ENCODE data around the gene CDKL4.
"Not testable (repeated sequence)": the region's sequence is repeated elsewhere in the genome, so short reads cannot be mapped to it uniquely, and the experiment has no call there.

Gene CDKL4

DNA sequence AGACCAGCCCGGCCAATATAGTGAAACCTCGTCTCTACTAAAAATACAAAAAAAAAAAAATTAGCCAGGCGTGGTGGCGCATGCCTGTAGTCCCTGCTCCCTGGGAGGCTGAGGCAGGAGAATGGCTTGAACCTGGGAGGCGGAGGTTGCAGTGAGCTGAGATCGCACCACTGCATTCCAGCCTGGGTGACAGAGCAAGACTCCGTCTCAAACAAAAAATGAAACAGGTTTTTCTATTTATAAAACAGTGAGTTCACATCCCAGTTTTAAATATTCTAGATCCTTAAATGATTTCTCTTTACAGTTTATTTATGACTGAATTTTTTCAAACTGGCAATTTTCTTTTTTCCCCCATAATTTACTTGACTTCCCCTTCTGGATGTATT is 102.8 kb downstream of the CDKL4 start:
- DNase-seq, result not testable (repeated sequence)

- no peak for DNase-seq
Observed at GRCh38 chr2:39140322-39140847, 103.4 kb downstream of the CDKL4 start.

- no peak for DNase-seq
Observed at GRCh38 chr2:39139511-39140237, 104.1 kb downstream of the CDKL4 start.

- no peak for DNase-seq
Observed at GRCh38 chr2:39138837-39139211, 104.9 kb downstream of the CDKL4 start.

- not testable (repeated sequence) for DNase-seq
Observed at GRCh38 chr2:39138187-39138836, 105.5 kb downstream of the CDKL4 start.

GRCh38 chr2:39136799-39137198 is 107.0 kb downstream of the CDKL4 start:
- no peak for DNase-seq

DNA sequence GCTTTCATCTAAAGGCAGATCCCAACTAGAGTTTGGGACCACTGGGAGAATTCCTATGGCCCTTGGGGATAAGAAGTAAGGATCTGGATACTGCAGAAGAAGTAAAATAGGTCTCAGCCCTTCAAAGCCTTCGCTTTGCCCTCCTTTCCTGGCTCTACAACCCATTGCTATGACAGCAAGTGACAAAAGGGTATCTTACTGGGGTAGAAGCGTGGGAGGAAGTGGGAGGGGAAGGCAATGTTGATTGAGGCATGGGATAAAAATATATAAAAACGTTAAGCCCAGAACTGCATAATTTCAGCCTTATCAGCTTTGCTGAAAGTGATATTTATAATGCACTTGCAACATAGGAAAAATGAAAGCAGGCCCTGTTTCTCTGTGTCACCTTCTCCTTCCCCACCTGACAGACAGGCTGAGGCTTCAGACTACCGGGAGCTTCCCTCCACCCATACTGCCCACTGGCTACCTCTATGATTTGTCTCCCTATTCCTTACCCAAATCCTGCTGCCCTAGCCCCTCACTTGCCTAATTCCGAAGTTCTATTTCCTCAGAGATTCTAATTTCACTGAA is 108.0 kb downstream of the CDKL4 start:
- no peak for DNase-seq

DNA sequence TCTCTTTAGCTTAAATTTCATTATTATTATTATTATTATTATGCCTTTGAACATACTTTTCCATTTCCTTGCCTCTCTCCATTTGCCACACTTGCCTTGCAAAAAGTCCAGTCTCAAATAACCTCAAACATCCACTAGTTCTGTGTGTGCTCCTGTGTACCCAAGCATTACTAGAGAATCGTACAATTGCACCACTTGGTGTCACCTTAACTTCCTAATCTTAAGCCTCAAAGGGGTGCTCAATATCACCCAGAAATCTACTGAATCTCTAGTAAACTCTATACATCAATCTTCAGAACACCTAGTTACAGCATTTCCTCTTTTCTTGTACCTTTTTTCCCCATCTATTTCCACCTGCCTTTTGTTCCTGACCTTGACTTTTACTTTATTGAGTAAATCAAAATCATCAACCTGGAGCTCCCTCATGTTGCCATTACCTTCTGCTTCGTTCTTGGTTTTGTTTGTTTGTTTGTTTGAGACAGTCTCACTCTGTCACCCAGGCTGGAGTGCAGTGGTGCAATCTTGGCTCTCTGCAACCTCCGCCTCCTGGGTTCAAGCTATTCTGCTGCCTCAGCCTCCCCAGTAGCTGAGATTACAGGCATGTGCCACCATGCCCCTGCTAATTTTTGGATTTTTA is 110.4 kb downstream of the CDKL4 start:
- no peak for DNase-seq

DNA sequence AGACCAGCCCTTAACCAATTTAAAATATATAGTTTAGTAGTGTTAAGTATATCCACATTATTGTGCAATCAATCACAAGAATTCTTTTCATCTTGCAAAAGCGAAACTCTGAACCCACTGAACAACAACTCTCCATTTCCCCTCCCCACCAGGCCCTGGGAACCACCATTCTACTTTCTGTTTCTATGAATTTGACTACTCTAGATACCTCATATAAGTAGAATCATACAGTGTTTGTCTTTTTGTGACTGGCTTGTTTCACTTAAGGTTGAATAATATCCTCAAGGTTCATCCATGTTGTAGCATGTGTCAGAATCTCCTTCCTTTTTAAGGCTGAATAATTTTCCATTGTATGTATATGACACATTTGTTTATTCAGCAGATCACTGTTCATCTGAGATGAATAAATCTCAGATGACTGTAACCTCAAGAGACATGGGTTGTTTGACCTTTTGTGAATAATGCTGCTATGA is 114.8 kb downstream of the CDKL4 start:
- no peak for DNase-seq

- DNase-seq, result no peak
Observed at GRCh38 chr2:39127973-39128372, 115.8 kb downstream of the CDKL4 start.
